GM18873 (cell line): ENCODE data around the gene CDR2L.

ENCODE experiments used
- ATAC-seq: cut with Tn5 transposase; IDR thresholded peaks from one replicate; pipeline ENCODE4 v1.9.1; 2021; ENCODE audit warnings: mild to moderate bottlenecking, moderate library complexity, moderate number of reproducible peaks; ENCODE audit not compliant: unreplicated experiment, low FRiP score

CDR2L gene

DNA sequence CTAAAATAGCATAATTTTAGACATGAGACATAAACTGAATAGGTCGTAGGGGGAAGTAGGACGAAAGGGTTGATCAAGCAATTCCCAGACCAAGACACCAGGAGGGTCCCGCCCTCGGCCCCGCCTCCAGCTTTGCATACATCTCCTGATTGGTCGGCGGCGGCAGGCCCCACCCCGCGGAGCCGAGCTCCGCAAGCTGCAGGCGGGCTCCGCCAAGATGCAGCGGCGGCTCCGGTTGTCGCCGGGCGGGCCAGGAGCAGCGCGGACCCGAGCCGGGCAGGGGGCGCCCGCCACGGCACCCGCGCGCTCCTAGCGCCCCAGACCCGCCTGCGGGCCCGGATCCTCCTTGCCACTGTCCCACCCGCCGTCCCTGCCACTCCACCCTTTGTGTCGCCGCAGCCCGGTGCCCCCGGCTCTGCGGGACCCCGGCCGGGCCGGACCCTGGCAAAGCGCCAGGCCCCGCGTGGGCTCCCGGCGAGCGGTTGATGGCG, at the start of gene CDR2L:
Gene CDR2L (plus strand): TSS at position 215 of the 491 bp plus-strand sequence. CDS start 412 bp downstream, outside the sequence.
- peak; percentile 71 for ATAC-seq

DNA sequence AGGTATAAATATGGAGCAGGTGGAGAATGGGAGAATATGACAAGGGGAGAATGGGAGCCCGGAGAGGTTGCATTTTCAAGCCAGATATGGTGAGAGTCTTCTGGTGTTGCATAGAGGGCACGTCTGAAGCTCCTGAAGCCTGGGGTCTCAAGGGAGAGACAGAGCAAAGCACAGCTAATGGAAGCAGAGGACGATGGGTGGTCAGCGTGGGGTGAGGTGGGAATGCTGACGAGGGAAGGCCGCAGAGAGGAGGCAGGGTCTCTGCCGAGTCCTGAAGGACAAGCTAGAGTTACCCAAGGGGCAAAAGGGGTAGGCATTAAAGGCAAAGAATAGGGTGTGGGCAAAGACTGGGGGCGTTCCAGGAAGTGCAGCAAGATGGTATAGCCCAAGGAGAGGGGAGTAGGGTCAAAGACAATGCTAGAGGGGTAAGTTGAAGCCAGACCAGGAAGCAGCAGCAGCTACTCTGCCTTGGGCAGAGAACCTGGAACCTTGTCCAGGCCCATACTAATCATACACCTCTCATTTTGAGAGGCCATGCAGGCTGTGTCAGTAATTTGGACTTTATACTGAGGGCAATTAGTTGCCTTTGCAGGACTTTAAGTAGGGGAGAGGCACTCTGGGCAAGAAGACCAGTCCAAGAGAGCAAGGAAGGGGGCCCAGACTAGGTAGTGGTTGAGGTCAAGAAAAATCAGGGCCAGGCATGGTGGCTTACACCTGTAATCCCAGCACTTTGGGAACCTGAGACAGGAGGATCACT, 49.1 kb upstream of the CDR2L start:
- no peak for ATAC-seq

DNA sequence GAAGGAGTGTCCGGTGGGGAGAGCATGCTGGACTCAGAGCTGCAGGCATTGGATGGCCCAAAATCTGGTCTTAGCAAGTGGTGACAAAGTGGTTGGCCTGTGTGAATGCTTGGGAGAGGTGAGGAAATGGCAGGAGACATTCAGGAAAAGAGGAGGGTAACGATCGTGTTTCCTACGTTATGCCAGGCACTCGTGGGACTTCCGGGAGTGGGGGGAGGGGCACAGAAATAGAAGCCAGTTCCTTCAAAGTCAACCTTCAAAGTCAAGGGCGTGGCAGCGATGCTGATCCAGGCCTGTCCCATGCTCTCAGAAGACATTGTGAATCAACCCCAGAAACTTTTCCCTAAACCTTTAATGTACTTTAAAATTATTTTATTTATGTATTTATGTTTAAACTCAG, 47.9 kb upstream of the CDR2L start:
- ATAC-seq = no peak

DNA sequence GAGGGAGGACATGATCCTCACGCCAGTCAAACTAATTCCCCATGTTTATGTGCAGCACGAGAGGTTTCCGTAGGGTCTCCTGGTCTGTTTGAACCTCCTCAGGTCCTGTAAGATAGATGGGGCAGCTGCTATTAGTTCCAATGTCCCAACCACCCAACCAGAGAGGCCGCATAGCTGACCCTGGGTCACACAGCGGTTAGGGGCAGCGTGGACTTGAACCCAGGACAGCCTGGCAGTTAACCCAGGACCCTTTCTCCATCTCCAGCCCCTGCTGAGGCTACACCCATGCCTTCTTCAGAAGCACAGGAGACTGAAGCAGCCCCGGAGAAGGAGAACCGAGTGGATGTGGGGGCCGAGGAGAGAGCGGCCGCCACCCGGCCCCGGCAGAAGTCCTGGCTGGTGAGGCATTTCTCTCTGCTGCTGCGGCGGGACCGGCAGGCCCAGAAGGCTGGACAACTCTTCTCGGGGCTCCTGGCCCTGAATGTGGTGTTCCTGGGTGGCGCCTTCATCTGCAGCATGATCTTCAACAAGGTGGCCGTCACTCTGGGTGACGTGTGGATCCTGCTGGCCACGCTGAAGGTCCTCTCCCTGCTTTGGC, 46.2 kb upstream of the CDR2L start:
- ATAC-seq = no peak

DNA sequence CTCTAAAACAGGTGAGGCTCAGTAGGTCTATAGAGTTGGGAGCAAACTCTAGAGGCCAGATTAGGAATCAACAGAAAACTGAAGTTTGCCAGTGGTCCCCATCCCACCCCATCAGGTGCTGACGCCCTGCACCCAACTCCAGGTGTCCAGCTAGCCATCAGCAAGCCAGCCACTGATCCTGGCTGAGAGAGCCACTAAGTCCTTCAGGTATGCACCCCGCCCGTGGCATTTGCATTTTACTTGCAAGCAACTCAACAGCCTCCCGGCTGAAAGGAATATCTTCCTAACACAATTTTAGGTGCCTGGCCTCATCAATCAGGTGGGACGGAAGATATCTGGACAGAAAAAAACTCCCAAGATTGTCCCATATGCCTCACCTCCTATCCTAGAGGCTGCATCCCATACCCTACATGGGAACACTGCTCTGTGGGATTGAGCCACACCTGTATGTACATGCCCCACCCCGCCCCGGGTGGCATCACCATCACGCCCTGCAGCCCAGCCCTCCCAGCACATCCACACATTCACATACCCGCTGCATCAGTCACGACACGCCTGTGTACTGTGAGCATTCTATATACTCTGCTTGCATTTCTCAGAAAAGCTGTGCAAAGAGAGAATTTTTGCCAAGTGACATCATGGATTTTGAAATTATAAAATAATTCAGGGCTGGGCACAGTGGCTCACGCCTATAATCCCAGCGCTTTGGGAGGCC, 43.5 kb upstream of the CDR2L start:
- no peak for ATAC-seq

DNA sequence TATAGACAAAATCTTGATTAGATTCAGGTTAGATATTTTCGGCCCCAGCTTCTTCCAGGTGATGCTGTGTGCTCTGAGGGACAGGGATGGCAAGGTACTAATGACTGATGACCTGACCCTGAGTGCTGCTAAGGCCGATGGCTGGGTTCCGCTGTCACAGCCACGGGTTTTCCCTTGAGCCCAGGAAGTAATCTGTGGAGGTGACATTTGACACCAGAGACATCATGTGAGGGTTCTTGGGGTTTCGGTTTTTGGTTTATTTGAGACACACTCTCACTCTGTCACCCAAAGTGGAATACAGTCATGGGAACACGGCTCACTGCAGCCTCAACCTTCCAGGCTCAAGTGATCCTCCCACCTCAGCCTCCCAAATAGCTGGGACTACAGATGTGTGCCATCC, 41.9 kb upstream of the CDR2L start:
- no peak for ATAC-seq

DNA sequence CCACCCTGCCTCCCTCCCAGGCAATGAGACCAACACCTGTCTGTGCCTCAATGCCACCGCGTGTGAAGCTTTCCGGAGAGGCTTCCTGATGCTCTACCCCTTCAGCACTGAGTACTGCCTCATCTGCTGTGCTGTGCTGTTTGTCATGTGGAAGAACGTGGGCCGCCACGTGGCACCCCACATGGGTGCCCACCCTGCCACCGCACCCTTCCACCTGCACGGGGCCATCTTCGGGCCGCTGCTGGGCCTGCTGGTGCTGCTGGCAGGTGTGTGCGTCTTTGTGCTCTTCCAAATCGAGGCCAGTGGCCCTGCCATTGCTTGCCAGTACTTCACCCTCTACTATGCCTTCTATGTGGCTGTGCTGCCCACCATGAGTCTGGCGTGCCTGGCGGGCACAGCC, 40.8 kb upstream of the CDR2L start:
- ATAC-seq = no peak

DNA sequence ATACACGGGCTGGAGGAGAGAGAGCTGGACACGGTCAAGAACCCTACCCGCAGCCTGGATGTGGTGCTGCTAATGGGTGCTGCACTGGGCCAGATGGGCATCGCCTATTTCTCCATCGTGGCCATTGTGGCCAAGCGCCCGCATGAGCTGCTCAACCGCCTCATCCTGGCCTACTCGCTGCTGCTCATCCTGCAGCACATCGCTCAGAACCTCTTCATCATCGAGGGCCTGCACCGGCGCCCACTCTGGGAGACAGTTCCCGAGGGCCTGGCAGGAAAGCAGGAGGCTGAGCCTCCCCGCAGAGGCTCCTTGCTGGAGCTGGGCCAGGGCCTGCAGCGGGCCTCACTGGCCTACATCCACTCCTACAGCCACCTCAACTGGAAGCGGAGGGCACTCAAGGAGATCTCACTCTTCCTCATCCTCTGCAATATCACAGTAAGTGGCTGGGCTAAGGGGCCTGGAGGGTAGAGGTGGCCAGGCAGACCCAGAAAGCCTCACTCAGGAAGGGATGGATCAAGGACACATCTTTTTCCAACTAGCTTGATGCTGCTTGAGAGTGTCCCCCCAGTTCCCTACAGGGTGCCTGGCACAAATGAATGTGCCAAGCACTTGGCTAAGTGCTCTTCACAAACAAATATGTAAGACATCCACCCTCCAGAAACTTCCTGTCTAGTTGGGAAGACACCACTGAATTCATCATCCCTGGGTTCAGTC, 40.2 kb upstream of the CDR2L start:
- no peak for ATAC-seq

DNA sequence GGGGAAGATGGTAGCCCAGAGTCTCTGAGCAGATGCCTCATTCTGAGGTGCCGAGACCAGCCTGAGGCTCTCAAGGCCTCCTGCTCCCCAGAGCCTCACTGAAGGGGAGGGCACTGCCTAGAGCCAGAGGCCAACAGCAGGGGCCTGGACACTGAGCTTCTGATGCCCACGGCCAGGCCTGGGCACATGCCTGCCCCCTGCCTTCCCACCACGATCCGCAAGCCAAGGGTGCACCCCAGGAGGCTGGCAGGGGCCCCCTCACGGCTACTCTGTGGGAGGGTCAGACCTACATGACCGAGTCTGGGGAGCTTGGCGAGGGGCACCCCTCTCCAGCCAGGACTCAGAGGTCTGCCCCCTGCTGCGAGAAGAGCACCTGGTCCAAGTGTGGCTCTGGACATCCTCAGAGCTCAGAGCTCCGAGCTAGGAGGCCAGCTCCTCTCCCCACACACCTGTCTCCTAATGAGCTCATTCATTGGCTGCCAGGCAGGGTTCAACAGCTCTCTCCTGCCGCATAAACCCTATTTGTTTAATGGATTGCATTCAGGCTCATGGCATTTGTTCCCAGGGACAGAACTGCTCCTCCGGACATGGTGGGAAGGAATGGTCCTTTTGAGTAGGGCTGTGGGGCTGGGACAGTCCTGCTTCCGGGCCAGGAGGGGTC, 37.8 kb upstream of the CDR2L start:
- ATAC-seq = no peak

DNA sequence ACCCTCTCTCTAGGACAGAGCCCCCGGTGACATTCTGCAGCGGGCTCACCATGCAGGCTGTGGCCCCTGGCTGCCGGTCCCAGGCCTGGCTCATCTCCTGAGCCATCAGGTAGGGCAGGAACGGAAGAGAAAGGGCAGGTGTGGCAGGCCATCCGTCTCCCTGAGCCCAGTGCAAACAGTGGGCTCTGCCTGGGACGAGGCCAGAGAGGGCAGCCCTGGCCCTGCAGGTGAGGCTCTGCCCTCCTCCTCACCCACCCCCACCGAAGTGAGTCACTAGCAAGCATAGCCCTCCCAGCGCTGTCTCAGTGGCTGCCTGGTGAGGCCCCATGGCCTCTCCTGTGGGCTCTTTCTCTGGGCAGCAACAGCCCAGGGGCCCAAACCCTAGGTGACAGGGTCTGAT, 37.2 kb upstream of the CDR2L start:
- no peak for ATAC-seq

DNA sequence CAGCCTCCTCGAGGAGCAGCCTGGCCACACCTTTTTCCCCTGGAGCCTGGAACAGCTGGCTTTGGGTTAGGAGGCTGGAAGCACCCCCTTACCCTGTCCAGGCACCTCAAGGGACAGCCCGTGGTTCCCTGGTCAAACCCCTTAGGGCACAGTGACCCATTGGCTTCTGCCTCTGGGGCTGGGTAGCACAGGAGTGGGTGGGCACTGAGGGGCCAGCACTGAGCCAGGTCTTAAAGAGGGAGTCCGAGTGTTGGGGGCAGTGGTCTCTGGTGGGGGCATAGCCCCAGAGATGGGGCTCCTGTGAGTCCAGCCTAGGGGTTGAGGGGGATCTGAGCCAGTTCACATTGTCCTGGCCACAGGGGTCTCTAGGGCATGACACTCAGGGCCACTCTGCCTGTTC, 36.4 kb upstream of the CDR2L start:
- no peak for ATAC-seq

DNA sequence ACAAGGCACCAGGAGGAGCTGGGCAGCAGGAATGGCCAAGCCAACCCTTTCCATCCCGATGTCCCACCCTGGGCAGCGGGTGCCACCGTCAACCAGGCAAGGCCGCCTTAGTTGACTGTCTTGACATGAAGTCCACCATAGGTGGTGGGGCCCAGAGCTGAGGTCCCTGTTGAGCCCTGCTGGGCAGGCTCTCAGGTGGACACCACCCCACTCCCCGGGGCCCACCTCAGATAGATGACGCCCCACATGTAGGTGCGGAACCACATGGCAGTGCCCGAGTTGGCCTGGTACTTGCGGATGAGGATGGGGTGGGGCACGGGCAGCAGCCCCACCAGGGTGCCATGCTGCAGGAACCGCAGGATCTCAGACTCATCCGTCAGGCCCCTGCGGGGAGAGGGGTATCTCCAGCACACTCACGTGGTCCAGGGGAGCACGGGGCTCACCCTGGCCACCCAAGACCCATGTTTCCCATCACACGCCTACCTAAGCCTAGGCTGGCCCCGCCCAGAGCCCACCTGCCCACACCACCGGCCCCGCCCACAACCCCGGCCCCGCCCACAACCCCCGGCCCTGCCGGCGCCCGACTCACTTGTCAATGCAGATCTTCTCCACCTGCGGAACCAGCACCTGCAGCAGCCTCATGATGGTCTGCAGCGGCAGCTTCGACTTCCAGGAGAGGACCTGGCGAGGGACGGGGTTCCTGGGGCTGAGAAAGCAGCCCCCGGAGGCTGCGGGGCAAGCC, 35.6 kb upstream of the CDR2L start:
- ATAC-seq = no peak

DNA sequence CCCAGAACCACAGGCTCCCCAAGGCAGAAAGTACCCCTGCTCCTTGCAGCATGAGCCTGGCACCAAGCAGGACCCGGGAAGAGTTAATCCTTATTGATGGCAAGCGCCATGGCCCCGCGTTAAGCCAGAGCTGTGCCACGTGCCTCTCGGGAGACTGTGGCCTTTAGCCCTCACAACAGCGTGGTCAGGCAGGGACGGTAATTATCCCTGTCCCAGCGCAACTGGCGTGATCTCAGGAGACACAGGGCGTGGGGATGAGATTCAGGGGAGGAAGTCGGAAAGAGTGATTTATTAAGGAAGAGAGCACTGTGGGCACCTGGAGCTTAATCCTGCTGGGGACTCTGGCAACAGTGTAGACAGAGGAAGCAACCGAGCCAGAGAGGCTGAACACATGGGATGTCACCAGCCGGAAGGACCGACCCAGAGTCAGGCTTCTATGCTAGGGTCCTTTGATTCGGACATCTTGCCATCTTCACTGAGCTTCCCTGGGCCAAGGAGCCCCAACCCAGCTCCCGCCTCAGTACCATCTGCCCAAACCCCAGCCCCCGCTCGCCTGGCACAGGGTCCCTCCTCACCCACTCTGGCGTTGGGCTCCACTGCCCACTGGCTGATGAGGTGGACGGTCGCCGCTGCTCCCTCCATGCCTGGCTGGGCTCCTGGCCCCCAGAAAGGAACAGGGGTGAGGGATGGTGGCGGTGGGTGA, 34.9 kb upstream of the CDR2L start:
- no peak for ATAC-seq

DNA sequence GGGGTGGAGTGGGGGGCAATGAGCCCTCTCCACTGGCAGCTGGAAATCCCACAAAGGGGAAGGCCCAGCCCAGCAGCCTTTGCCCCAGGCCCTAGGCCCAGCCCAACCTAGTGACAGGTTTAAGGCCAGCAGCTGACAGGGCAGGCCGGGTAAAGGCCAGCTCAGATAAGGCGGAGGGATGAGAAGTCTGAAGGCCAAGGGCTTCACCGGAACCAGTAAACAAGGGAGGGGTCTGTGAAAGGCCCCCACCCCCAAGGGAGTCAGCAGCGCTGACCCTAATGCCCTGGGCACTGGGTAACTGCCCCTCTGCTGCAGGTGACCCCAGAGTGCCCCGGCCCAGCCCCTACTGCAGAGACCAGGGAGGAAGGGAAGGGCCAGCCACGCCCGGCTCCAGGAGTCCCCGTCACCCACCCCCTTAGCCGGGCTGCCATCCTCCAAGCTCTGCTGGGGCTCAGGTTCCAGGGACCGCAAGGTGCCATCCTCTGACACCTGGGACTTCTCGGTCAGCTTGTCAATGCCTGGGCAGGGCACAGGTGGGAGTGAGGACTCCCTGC, 34.2 kb upstream of the CDR2L start:
- ATAC-seq = no peak

DNA sequence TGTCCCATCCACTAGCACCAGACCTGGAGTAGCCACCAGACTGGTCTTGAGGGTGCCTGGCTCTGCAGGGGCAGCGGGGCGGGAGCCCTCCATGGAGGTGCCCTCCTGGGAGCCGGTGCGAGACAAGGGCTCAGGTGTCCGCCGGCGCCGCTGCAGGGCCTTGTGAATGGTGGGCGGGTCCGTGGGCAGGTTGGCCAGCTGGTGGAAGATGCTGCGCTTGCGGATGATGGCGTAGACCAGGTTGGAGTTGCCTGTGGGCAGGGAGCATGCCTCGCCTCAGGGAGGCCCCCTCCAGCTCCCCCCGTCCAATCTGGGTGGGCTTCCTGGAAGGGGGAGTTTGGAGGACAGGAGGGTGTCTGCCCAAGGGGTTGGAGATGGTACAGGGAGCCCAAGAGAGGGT, 33.3 kb upstream of the CDR2L start:
- no peak for ATAC-seq

DNA sequence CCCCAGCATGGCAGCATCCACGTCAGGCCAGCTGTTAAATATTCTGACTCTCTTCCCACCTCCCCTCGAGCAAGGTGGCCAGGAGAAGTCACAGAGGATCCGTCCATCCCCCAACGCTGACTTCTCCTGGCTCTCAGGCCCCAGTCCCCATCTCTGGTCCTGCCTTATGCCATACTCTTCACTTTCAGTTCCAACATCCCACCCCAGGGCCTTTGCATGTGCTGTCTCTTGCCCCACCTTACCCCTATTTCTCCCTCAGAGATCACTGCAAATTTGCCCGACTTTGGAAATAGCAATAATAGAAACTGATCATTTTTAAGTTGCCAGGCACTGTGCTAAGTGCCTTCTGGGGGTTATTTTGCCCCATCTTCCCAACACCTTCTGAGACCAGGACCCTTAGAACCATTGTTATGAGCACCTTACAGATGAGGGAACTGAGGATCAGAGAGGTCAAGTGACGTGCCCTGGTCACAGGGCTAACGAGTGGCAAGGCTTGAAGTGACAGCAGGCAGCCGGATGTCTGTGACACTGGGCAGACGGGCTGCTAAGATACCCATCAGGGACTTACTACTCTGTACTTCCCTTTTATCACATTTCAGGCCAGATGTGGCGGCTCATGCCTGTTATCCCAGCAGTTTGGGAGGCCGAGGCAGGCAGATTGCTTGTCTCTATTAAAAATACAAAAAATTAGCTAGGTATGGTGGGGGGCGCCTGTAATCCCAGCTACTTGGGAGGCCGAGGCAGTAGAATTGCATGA, 32.6 kb upstream of the CDR2L start:
- no peak for ATAC-seq

DNA sequence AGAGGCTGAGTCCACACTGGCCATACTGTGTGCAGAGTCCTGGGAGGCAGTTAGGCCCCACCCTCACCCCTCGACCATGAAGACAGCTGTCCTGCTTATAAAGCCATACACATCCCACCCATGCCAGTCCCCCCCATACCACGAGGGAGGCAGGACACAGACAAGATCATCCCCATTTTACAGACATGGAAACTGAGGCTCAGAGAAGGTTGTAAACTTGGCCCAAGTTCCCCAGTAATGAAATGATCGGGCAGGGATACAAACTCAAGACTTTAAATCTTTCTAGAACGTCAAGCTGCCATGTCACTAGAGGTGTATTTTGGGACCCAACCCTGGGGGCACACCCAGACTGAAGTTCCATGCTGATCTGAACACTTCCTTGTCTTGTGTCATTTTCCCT, 31.3 kb upstream of the CDR2L start:
- no peak for ATAC-seq
